M059J (cell line): ENCODE measurements around the gene CD276. TPM values are rescaled to one million over a fixed set of nuclear protein-coding genes. Genes with fewer than 3 reads are reported as not detected.

Source experiments
- total RNA-seq: library from RNA; depleted of rRNA; stranded (reverse); fragments of >200 nt; shearing (Covaris generic); gene quantifications from 2 replicates; pipeline ENCODE4 v1.2.3, GENCODE V29; 2014; rRNA removed

CD276 gene
- total RNA-seq, 1 experiment from 2014 or later = 97.0 TPM

Other genes starting within 250 kb of the CD276 start
- not detected in 2 replicates for gene REC114, start 241.2 kb upstream of the CD276 start, total RNA-seq
- 90.3 and 100 TPM in 2 replicates for gene NPTN, start 51.0 kb upstream of the CD276 start, total RNA-seq
- gene INSYN1, start 69.0 kb downstream of the CD276 start, total RNA-seq = 0.39 TPM in 1 of 2 replicates, not detected in the other
- not detected in 2 replicates for gene TBC1D21, start 189.2 kb downstream of the CD276 start, total RNA-seq
- 120 and 189 TPM in 2 replicates for gene LOXL1, start 242.1 kb downstream of the CD276 start, total RNA-seq